GM13977 (cell line): ENCODE data around the gene AMIGO1.
A peak's percentile ranks its signal among the peaks of the same experiment; 100 is the strongest.

Source experiments
- DNase-seq: peaks from one replicate; pipeline ENCODE4 v3.0.0; 2012; ENCODE audit warnings: low spot score
- CTCF ChIP-seq: IDR thresholded peaks from 2 replicates; pipeline ENCODE4 v1.5.1; 2012; ENCODE audit warnings: mild to moderate bottlenecking, control low read depth; ENCODE audit not compliant: insufficient read depth; ENCODE audit errors: extremely low read depth, missing control alignments
- in situ Hi-C: fragments of 300-500 bp; cut with MboI; formaldehyde crosslinking; loops from one replicate; pipeline ENCODE4 v1.12.0; 2022; ENCODE audit warnings: low sequenced_read_pairs, low pct_unique_long_range_greater_than_20kb, mixed read lengths, inconsistent platforms; ENCODE audit not compliant: unreplicated experiment

Gene AMIGO1

GRCh38 chr1:109502364-109502851 is 7.1 kb downstream of the AMIGO1 start:
- no peak for TF ChIP-seq CTCF
- DNase-seq, result no peak
- in situ Hi-C loops, result no loop called here

DNA sequence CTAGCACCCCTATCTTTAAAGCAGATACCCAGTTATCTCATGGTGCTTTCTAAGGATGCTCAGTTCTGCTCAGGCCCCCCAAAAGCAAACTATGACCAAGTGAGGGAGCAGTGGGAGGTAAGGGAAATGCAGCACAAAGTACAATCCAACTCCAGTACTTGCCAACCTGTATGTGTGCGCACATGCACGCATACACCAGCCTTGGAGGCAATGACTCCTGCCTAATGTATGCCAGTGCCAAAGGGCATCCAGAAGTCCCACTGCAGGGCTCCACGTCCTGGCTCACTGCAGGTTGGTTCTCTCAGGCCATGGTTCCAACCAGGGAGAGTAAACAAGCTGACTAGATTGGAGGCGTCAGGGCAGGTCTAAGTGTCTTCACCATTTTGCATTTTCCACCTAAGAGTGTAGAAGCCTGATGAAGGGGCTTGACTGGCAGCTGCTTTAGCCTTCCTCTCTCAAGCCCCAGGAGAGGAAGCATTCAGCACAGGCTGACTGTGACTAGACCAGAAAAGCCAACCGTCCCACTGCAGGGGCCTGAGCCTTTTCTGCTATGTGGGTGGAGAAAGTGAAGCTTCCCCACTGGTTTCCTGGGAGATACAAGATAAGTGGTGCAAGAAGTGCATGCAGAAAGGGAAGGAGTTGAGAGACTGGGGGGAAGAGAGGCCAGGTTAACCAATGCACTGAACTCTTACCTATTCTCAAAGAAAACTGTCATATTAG is 7.7 kb downstream of the AMIGO1 start:
- TF ChIP-seq CTCF, result no peak
- in situ Hi-C loops, result no loop called here
- DNase-seq, result no peak

- no peak for DNase-seq
- in situ Hi-C loops, result no loop called here
- TF ChIP-seq CTCF, result no peak
Measured at GRCh38 chr1:109500941-109501381, 8.6 kb downstream of the AMIGO1 start.

DNA sequence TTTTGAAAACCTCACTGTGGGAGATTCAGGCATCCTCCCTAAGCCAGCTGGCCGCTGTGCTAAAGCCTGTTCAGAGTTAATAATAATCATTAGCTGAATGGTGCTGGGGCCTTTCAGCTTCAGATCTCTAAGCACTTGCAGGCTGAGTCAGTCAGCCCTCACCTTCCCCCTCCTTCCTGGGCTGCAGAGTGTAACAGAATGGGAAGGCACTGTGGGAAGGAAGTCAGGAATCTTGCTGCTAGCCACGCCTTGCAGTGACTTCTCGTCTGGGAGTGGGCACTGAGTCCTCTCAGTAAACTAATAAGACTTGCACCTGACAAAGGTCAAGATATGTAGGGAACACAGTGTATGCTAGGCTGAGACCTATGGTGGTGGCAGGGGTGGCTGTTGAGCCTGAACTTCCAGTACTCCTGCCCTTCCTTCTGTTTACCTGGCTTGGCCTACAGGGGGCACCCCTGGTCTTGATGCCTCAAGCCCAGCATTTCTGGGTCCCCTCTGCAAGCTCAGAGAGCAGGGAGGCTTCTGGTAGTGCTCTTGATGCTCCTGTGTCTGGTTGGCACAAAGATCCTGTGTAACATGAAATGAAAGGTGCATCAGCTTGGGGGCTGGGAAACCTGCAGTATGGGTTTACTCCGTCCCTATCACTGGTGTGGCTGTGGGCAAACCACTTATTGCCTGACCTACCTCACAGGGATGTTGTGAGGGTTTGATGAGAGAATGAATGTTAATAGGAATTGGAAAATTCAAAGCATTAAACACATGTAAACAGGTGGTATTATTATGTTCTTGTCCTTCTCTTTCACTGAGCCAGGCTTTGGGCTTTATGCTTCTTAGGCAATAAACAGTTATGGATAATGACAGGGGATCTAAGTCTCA is 9.6 kb downstream of the AMIGO1 start:
- peak; percentile 64 for TF ChIP-seq CTCF
- no peak for DNase-seq
- in situ Hi-C loops, result no loop called here

DNA sequence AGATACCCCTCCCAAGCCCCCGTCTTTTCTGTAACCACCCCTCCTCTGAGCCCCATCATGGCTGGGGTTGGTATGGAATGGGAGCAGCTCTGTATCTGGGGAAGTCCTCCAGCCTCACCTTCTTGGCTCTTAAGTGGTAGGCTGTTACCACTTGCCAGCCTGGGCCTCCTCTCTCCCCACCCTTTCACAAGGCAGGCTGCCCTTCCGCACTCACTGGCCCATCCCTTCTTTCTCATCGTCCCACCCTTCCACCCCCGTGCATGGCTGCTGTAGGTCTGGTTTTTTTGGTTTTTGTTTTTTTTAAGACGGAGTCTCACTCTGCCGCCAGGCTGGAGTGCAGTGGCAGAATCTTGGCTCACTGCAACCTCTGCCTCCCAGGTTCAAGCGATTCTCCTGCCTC is 10.4 kb downstream of the AMIGO1 start:
- no peak for DNase-seq
- TF ChIP-seq CTCF, result no peak
- in situ Hi-C loops, result no loop called here

DNA sequence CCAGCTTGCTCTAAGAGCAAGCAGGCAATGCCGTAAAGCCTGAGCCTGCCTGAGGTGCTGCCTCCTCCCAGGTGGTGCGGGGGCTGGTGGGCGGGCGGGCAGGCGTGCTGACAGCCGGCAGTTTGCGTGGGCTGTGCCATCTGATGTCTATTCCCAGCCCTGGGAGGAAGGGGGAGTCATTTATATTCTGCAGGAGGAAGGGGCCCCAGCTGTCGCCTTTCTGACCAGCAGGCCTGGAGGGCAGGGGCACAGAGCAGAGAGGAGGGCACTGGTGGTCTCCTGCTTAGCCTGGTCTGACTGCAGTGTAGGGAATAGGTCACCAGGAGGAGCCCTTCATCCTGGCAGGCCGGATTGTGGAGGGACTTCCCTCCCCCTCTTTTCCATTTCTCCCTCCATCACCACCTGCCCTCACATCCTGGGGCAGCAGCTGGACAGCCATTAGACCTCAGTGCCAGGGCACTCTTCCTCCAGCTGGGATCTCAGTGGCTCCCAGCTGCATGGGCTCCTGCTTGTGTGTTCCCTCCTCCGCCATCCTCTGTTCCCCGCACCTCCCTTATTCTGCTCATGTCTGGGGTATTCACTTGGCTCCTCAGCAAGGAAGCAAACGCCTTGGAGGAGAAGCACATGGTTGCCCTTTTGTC is 11.2 kb downstream of the AMIGO1 start:
- in situ Hi-C loops, result no loop called here
- no peak for DNase-seq
- peak; percentile 52 for TF ChIP-seq CTCF
